ENCODE results near the gene TOM1.

Gene TOM1

GRCh38 chr22:35323305-35323704, 23.6 kb downstream of the TOM1 start:
- DNase-seq (ENCODE audit: low read depth) = no peak
- TF ChIP-seq CTCF (IDR thresholded peaks at IDR 0.05; ENCODE audit: low read depth, low read length) (no peak), MYC (IDR thresholded peaks at IDR 0.05; ENCODE audit: low read depth, low read length) (no peak), POLR2A (IDR thresholded peaks at IDR 0.05; ENCODE audit: extremely low read depth, insufficient read length) (no peak), MAX (IDR thresholded peaks at IDR 0.05; ENCODE audit: low read depth, low read length) (no peak)
- no peak overlapping the region for H3K4me3 ChIP-seq (ENCODE audit: low read depth, low read length)

GRCh38 chr22:35324067-35324466, 24.4 kb downstream of the TOM1 start:
- no peak overlapping the region for H3K4me3 ChIP-seq (ENCODE audit: low read depth, low read length)
- TF ChIP-seq MYC (IDR thresholded peaks at IDR 0.05; ENCODE audit: low read depth, low read length) (no peak), MAX (IDR thresholded peaks at IDR 0.05; ENCODE audit: low read depth, low read length) (no peak), CTCF (IDR thresholded peaks at IDR 0.05; ENCODE audit: low read depth, low read length) (no peak), POLR2A (IDR thresholded peaks at IDR 0.05; ENCODE audit: extremely low read depth, insufficient read length) (no peak)
- no peak for DNase-seq (ENCODE audit: low read depth)

GRCh38 chr22:35324762-35325161, 25.1 kb downstream of the TOM1 start:
- no peak overlapping the region for H3K4me3 ChIP-seq (ENCODE audit: low read depth, low read length)
- TF ChIP-seq CTCF (IDR thresholded peaks at IDR 0.05; ENCODE audit: low read depth, low read length) (no peak), MYC (IDR thresholded peaks at IDR 0.05; ENCODE audit: low read depth, low read length) (no peak), MAX (IDR thresholded peaks at IDR 0.05; ENCODE audit: low read depth, low read length) (no peak), POLR2A (IDR thresholded peaks at IDR 0.05; ENCODE audit: extremely low read depth, insufficient read length) (no peak)
- no peak for DNase-seq (ENCODE audit: low read depth)

GRCh38 chr22:35325209-35325608, 25.5 kb downstream of the TOM1 start:
- no peak for DNase-seq (ENCODE audit: low read depth)
- TF ChIP-seq CTCF (IDR thresholded peaks at IDR 0.05; ENCODE audit: low read depth, low read length) (no peak), MYC (IDR thresholded peaks at IDR 0.05; ENCODE audit: low read depth, low read length) (no peak)
- no peak overlapping the region for H3K4me3 ChIP-seq (ENCODE audit: low read depth, low read length)

GRCh38 chr22:35326854-35327562, 27.3 kb downstream of the TOM1 start:
- DNase-seq (ENCODE audit: low read depth) = no peak
- H3K4me3 ChIP-seq (ENCODE audit: low read depth, low read length) = no peak overlapping the region
- TF ChIP-seq MYC (IDR thresholded peaks at IDR 0.05; ENCODE audit: low read depth, low read length) (no peak), CTCF (IDR thresholded peaks at IDR 0.05; ENCODE audit: low read depth, low read length) (no peak), MAX (IDR thresholded peaks at IDR 0.05; ENCODE audit: low read depth, low read length) (no peak), POLR2A (IDR thresholded peaks at IDR 0.05; ENCODE audit: extremely low read depth, insufficient read length) (no peak)
